Measurements from ENCODE around the gene OR2Z1.

DNA sequence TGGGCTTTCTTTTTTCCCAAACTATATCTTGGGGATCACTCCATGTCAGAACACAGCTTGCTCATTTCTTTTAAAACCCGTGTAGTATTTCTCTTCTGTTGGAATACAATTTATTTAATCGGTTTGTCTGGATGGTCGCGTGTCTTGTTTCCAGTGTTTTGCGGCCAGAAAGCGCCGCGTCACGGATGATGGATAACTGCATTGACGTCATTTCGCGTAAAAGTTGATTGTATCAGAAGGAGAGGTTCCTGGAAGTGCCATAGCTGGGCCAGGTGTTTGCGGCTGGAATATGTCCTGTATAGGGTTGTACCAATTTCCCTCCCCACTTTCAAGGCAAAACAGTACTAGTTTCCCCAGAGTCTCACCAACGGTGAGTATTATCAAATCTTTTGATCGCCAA is 32.5 kb upstream of the OR2Z1 start:
- TF ChIP-seq CTCF (IDR thresholded peaks at IDR 0.05) (no peak), POLR2A (IDR thresholded peaks at IDR 0.05) (no peak)
